ENCODE measurements around the gene POU4F2. TPM values are rescaled to one million over a fixed set of nuclear protein-coding genes. Genes with fewer than 3 reads are reported as not detected.

POU4F2 gene, protein sequence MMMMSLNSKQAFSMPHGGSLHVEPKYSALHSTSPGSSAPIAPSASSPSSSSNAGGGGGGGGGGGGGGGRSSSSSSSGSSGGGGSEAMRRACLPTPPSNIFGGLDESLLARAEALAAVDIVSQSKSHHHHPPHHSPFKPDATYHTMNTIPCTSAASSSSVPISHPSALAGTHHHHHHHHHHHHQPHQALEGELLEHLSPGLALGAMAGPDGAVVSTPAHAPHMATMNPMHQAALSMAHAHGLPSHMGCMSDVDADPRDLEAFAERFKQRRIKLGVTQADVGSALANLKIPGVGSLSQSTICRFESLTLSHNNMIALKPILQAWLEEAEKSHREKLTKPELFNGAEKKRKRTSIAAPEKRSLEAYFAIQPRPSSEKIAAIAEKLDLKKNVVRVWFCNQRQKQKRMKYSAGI
- total RNA-seq, result not detected in 2 replicates

GRCh38 chr4:146638786-146639505 lies at the start of gene POU4F2:
Gene POU4F2, plus strand, starts transcription at chr4:146638893. Its CDS starts 248 bp downstream, at chr4:146639141.

Other genes starting within 250 kb of the POU4F2 start
- gene SLC10A7, start 117.0 kb upstream of the POU4F2 start, total RNA-seq, result 2.9 and 3.6 TPM in 2 replicates